Fibroblast of mammary gland (primary cell): ENCODE data around the gene PLPP4.

Source experiments
- DNase-seq: peaks from one replicate; pipeline ENCODE4 v3.0.0-alpha.2; 2010; ENCODE audit warnings: low read depth
- H3K4me3 ChIP-seq: 2 replicates; pipeline ENCODE4 v1.5.1; 2011; ENCODE audit warnings: low read depth, mild to moderate bottlenecking, low read length, moderate library complexity; ENCODE audit not compliant: control insufficient read depth
- CTCF ChIP-seq: conservative IDR thresholded peaks from 2 replicates; pipeline ENCODE4 v1.5.1; 2011; ENCODE audit warnings: low read depth, low read length, inconsistent platforms; ENCODE audit not compliant: control insufficient read depth, insufficient read depth

The PLPP4 gene

GRCh38 chr10:120580918-120581895 lies 124.2 kb downstream of the PLPP4 start:
- no peak for TF ChIP-seq CTCF
- no peak for DNase-seq
- H3K4me3 ChIP-seq, result no peak overlapping the region

DNA sequence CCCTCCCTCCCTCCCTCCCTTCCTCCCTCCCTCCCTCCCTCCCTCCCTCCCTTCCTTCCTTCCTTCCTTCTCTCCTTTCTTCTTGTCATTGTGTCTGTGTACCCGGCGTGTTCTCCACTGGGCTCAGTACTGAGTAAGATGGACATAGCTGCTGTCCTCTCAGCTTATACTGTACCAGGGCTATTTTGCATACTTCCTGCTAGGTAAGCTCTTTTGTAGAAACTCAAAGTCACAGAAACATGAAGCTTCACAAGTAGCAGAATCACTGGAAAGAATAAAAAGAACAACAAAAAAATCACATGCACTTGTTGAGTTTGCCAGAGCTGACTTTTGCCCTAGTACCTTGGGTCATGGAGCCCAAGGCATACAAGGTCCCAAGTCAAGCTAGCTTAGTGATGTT lies 125.7 kb downstream of the PLPP4 start:
- H3K4me3 ChIP-seq, result no peak overlapping the region
- DNase-seq, result no peak
- TF ChIP-seq CTCF, result no peak

- no peak for TF ChIP-seq CTCF
- no peak overlapping the region for H3K4me3 ChIP-seq
- no peak for DNase-seq
These were observed 126.5 kb downstream of the PLPP4 start for GRCh38 chr10:120583424-120584108.

DNA sequence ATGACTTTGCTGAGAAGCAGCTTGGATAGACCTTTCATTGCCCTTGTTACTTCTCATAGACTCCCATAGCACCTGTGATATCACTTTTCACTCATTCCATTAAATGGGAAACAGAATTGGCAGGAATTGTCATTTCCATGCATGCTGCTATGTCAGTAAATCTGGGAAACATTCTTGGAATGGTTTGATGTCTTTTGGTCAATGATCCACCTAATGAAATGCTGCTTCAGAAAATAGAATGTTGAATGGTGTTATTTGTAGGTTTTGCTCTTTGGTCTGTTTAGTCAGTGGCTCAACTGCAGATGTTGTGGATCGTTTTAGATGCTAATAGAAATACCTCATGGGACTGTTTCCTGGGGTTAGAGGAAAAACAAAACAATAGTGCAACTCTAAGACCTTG lies 127.8 kb downstream of the PLPP4 start:
- no peak for TF ChIP-seq CTCF
- no peak for DNase-seq

GRCh38 chr10:120586471-120586872 lies 129.4 kb downstream of the PLPP4 start:
- H3K4me3 ChIP-seq, result no peak overlapping the region
- peak; percentile 22 for DNase-seq
- no peak for TF ChIP-seq CTCF

More for the DNA sequence above, 127.8 kb downstream of the PLPP4 start:
- no peak overlapping the region for H3K4me3 ChIP-seq

DNA sequence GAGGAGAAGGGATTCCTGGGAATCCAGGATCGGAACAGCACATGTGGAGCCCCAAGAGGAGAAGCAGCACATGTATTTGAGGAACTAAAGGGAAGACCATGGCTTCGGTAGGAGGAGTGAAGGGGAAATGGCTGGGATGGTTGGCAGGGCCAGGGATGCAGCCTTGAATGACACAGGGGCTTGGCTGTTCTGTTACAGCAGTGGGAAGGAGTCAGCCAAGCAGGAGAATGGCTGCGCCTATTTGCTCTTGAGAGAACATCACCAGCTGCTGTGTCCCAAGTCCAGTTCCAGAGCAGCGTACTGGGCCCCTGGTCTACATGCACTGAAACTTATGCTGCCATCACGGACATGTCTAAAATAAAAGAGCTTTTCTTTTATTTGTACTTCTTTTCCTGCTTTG lies 130.0 kb downstream of the PLPP4 start:
- TF ChIP-seq CTCF, result no peak
- no peak overlapping the region for H3K4me3 ChIP-seq
- no peak for DNase-seq
